ENCODE measurements around the gene PGAP6. TPM values are rescaled to one million over a fixed set of nuclear protein-coding genes. Genes with fewer than 3 reads are reported as not detected.
"Not testable (repeated sequence)": the region's sequence is repeated elsewhere in the genome, so short reads cannot be mapped to it uniquely, and the experiment has no call there.

PGAP6 gene
- polyA plus RNA-seq, 4 donors: 56.8 to 71.3 (median 58.8) TPM

GRCh38 chr16:404971-405486, 23.3 kb upstream of the PGAP6 start:
- no peak for DNase-seq (ENCODE audit: low read depth in 4 of 4, low spot score in 3 of 4)

- peak; percentile 85 to 90 (median 88) for DNase-seq (ENCODE audit: low read depth in 4 of 4, low spot score in 3 of 4)
Measured at GRCh38 chr16:401468-402348, 19.9 kb upstream of the PGAP6 start, which contains the start of gene DECR2. Gene DECR2 (plus strand): TSS chr16:401885. CDS start chr16:401964, 79 bp downstream.

- no peak for DNase-seq (ENCODE audit: low read depth in 4 of 4, low spot score in 3 of 4)
Measured at GRCh38 chr16:400061-400591, 18.3 kb upstream of the PGAP6 start.

GRCh38 chr16:399340-400019, 17.7 kb upstream of the PGAP6 start:
- DNase-seq (ENCODE audit: low read depth in 4 of 4, low spot score in 3 of 4): no peak

DNA sequence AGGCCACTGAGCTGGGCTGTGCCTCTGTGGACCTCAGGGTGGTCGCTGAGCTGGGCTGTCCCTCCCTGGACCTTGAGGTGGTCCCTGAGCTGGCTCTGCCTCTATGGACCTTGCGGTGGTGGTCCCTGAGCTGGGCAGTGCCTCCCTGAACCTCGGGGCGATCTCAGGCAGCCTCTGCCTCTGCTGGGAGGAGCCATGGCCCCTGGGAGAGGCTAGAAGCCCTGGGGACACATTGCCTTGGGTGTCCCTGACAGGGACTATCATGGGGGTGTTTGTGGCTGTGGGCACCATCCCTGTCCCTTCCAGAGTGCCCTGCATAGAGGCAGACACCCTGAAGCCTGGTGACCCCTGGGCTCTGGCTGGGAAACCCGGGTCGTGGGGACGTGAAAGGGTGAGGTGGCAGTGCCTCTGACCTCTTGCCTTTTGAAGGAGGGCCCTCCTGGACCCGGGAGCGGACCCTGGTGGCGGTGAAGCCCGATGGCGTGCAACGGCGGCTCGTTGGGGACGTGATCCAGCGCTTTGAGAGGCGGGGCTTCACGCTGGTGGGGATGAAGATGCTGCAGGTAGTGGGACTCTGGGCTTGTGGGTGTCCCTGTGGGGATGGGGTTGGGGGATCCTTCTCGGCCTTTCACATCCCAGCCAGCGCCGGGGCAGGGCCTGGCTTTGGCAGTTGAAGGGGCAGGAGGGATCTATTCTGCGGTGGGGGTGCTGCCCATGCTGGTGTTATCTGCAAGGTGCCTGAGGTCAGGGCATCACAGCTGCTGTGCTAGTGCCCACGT, 17.0 kb upstream of the PGAP6 start:
- DNase-seq (ENCODE audit: low read depth in 4 of 4, low spot score in 3 of 4): no peak

DNA sequence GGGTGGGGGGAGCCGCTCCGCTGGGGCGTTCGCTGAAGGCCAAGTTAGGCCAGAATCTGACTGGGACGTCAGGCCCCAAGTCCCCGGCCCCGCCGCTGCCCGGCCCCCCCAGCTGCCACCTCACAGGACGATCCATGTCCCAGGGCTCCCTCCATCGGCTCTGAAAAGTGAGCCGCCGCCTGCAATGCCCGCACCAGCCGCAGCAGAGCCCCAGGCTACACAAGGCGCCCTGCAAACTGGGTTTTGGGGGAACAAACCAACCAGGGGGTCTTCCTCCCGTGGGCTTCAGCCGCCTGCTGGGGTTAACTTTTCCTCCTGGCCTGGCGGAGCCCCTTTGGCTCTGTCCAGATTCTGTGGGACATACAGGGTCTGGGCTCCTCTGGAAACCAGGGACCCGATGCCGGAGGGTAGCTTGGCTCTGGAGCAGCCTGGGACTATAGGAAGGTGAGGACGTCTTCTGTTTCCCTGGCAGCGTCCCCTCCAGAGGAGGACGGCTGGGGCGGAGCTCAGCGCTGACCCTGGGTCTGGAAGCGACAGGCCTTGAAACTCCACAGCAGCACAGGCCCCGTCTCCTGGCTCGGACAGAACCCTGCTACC, 16.1 kb upstream of the PGAP6 start:
- DNase-seq (ENCODE audit: low read depth in 4 of 4, low spot score in 3 of 4): no peak

DNA sequence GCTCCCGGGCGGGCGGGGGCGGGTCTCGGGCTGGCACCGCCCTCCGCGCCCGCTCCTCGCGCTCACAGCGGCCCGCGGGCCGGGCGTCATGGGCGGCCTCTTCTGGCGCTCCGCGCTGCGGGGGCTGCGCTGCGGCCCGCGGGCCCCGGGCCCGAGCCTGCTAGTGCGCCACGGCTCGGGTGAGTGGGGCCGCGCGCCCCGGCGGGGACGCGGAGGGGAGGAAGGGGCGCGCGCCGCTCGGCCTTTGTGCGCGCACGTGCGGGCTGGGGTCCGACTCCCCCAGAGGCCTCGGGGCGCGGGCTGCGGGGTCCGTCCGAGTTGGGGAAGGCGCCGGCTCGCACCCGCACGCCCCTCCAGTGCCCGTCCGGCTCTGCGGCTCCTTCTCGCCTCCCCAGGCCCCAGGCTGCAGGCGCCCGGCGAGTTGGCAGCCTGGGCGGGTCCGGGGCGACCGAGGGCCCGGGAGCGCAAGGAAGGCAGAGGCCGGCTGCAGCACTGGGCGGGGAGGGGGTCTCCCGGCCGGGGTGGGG, 15.4 kb upstream of the PGAP6 start, which contains the start of gene NME4:
Gene NME4 (plus strand): TSS at position 65 of the 527 bp plus-strand sequence. CDS start 24 bp downstream, at position 89.
- no peak for DNase-seq (ENCODE audit: low read depth in 4 of 4, low spot score in 3 of 4)

- no peak for DNase-seq (ENCODE audit: low read depth in 4 of 4, low spot score in 3 of 4)
Measured at GRCh38 chr16:396605-397004, 14.8 kb upstream of the PGAP6 start.

DNA sequence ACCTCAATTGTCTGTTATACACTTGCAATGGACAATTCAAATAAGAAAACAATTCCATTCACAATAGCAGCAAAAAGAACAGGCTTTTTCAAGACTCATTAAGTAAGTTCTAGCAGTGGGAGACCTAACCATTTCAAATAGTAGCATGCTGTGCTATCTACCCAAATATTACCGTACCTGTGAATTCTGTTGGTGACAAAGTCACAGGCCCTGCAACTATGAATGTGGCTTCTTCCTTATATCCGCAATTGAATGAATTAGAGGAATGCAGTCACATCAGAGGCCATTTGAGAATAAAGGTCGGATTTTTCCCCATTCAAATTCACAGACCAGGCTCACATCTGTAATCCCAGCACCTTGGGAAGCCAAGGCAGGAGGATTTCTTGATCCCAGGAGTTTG, 14.4 kb upstream of the PGAP6 start:
- DNase-seq (ENCODE audit: low read depth in 4 of 4, low spot score in 3 of 4): no peak

DNA sequence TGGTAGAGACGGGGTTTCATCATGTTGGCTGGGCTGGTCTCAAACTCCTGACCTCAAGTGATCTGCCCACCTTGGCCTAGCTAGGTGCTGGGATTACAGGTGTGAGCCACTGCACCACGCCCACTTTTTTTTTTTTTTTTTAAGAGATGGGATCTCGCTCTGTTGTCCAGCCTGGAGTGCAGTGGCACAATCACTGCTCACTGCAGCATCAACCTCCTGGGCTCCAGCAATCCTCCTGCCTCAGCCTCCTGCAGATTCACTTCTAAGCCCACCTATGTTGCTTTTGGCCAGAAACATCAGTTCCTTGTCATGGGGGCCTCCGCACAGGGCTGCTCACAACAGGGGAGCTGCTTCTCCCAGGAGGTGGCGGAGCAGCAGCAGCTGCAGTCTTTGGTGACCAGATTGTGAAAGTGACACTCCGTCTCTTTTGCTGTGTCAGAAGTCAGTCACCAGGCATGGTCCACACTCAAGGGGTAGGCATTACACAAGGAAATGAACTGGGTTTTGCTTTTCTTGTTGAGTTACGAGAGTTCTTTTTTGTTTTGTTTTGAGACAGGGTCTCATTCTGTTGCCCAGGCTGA, 10.8 kb upstream of the PGAP6 start:
- no peak for DNase-seq (ENCODE audit: low read depth in 4 of 4, low spot score in 3 of 4)

GRCh38 chr16:391885-392335, 10.1 kb upstream of the PGAP6 start:
- DNase-seq (ENCODE audit: low read depth in 4 of 4, low spot score in 3 of 4): no peak

DNA sequence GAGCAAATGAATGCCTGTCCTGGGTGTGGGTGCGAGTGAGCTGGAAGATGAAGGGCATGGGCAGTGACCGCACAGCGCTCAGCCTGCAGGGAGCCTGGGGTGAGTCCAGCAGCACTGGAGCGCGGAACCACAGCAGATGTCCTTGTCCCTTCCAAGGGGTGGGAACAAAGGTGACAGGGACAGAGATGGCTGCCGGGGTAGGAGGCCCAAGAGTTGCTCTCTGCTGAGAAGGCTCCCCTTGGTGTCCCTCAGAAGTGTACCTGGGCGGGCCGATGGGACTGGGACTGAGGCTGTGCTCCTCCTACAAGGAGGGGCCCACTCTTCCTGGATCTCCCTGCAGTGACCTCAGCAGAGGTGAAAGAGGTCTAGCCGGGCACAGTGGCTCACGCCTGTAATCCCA, 7.6 kb upstream of the PGAP6 start:
- no peak for DNase-seq (ENCODE audit: low read depth in 4 of 4, low spot score in 3 of 4)

DNA sequence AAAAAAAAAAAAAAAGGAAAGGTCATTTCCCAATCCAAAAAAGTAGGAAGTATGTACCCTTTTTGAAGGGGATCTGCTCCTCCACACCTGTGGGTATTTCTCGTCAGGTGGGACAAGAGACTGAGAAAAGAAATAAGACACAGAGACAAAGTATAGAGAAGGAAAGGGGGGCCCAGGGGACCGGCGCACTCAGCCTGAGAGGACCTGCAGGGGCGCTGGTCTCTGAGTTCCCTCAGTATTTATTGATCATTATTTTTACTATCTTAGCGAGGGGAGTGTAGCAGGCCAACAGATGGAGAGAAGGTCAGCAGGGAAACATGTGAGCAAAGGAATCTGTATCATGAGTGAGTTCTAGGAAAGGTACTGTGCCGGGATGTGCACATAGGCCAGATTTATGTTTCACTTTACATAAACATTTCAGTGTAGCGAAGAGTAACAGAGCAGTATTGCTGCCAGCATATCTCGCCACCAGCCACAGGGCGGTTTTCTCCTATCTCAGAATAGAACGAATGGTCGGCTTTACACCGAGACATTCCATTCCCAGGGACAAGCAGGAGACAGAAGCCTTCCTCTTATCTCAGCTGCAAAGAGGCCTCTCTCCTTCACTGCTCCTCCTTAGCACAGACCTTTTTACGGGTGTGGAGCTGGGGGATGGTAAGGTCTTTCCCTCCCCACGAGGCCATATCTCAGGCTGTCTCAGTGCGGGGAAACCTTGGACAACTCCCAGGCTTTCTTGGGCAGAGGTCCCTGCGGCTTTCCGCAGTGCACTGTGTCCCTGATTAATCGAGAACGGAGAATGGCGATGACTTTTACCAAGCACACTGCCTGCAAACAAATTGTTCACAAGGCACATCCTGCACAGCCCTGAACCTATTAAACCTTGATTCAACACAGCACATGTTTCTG, 6.2 kb upstream of the PGAP6 start:
- not testable (repeated sequence) for DNase-seq (ENCODE audit: low read depth in 4 of 4, low spot score in 3 of 4)

GRCh38 chr16:386641-387156, 4.9 kb upstream of the PGAP6 start:
- no peak for DNase-seq (ENCODE audit: low read depth in 4 of 4, low spot score in 3 of 4)

DNA sequence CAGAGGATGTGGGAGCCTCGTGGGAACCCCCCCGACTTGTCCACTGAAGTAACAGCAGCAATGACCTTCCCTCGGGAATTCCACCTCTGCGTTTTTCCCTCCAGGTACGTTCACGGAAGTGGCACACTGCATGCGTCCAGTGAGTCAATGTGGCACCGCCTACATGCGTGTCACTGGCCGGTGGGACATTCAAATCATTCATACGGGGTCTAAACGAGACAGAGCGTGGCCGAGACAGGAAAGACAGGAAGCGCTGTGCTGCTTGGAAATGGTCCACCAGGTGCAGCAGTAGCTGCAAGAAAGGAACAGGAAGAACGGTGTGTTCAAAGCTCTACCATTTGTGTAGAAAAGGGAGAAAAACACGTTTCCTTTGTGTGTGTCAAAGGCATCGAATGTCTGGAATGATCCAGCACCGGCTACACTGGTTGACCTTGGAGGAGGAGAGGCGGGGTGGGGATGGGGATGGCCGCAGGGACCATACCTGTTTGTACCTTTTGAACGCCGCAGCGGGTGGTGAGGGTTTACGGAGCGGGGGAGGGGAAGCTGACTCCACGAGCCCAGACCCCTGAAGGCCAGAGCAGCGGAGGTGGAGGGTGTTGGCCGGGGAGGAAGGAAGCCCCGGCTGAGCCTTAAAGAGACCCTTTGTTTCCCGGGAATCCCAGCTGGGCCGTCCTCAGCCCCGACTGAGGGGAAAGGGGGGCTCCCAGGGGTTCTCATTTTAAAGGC, 1.7 kb upstream of the PGAP6 start:
- DNase-seq (ENCODE audit: low read depth in 4 of 4, low spot score in 3 of 4): no peak

DNA sequence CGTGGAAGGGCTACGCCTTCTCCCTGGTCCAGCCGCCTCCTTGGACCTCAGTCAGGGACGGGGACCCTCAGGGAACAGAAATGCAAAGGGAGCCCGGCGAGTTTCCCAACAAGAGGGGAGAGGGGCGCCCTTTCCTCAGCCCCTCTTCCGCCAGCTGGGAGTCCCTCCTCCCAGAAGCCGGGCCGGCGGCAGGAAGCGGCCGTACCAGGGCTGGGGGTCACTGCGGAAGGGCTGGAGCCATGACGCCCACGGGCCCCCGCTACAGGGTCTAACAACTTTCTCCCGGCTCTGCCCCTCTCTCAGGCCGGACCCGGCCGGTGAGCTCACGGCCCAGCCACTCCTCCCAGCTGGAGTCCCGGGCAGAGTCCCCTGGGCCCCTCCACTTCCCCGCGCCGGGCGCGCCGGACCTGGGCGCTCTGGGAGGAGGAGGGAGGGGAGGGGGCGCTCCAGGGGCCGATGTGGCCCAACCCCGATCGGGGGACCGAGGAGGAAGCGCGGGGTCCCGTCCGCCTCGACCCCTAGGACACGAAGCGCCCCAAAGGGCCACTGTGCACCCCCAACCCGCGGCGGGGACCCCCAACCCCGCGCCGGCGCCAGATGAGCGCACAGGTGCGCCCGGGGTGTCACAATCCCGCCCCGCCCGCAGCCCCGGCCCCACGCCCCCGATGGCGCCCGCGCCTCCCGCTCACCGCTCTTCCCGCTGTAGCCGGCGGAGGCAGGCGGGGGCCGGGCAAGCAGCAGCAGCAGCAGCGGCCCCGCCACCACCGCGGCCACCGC, 578 bp downstream of the PGAP6 start:
- no peak for DNase-seq (ENCODE audit: low read depth in 4 of 4, low spot score in 3 of 4)

DNA sequence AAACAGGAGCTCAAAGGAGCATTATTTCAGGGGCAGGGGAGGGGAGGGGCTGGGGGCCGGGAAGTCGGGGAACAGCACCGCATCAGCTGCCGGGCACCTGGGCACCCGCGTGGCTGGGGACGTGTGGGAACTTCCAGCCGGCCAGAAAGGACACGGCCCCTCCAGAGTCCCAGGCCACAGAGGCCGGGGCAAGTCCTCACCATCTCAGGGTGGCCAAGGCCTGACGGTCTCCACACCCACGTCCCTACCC, 1.1 kb downstream of the PGAP6 start:
- no peak for DNase-seq (ENCODE audit: low read depth in 4 of 4, low spot score in 3 of 4)
